Jurkat, Clone E6-1 (cell line): Measurements from ENCODE around the gene ZNF773.

Experiments
- DNase-seq: peaks from one replicate; pipeline ENCODE4 v3.0.0-alpha.2; 2011; ENCODE audit warnings: low read depth, low spot score
- H3K4me3 ChIP-seq: 2 replicates; pipeline ENCODE4 v1.5.1; 2011; ENCODE audit warnings: mild to moderate bottlenecking, low read length, control low read depth, moderate library complexity

Gene ZNF773

GRCh38 chr19:57552432-57552831 is 52.7 kb downstream of the ZNF773 start:
- H3K4me3 ChIP-seq, result no peak overlapping the region

GRCh38 chr19:57557659-57558058 is 57.9 kb downstream of the ZNF773 start:
- no peak overlapping the region for H3K4me3 ChIP-seq
- DNase-seq, result no peak

More at GRCh38 chr19:57552432-57552831, 52.7 kb downstream of the ZNF773 start:
- DNase-seq, result no peak
